ENCODE measurements around the gene COPB1. TPM values are rescaled to one million over a fixed set of nuclear protein-coding genes. Genes with fewer than 3 reads are reported as not detected.

The COPB1 gene
- total RNA-seq, 4 donors from 2014 or later: 30.7 to 91.9 (median 60.9) TPM

GRCh38 chr11:14422814-14423182 is 76.8 kb downstream of the COPB1 start:
- H3K36me3 ChIP-seq: no peaks in the 10 kb centered on the region
- no peaks in the 10 kb centered on the region for H3K9me3 ChIP-seq
- no peaks in the 10 kb centered on the region for H3K27me3 ChIP-seq
- H3K4me3 ChIP-seq: no peak overlapping the region
- intact Hi-C loops (cut with DNase I; ENCODE audit: low total_unique reads) (no loop called here), in situ Hi-C loops (cut with MboI; ENCODE audit: low pct_ligation_motif_present in 1 of 4, low pct_unique_long_range_greater_than_20kb in 1 of 4, low sequenced_read_pairs in 3 of 4) (loop anchor here in 1 of 4 donors (25.0 kb wide), 1 partner anchor 135 kb away; no protein-coding TSS in a partner anchor)
- H3K27ac ChIP-seq: peak overlapping the region; percentile 8 to 52 (median 24)
- no peak for TF ChIP-seq POLR2A (IDR thresholded peaks at IDR 0.05)
- H3K4me1 ChIP-seq: peaks cover 4 to 13% (median 9%) of the 10 kb centered on the region in 4 donors
- no peak for DNase-seq
- WGBS, 2 donors (ENCODE audit: low coverage in 1 of 2): 20 to 61% methylated on average over 1 to 2 of the region's 2 CpGs

- peak; percentile 53 to 79 (median 78) for TF ChIP-seq POLR2AphosphoS5 (IDR thresholded peaks at IDR 0.05)
- no peak for TF ChIP-seq CTCF (IDR thresholded peaks at IDR 0.05)
- no peak for TF ChIP-seq EP300 (IDR thresholded peaks at IDR 0.05; ENCODE audit: low read depth)
- TF ChIP-seq POLR2A (IDR thresholded peaks at IDR 0.05): no peak
- Histone ChIP-seq H3K4me3 (no peak overlapping the region), H3K4me1 (peaks cover 4 to 16% (median 9%) of the 10 kb centered on the region in 4 donors), H3K27me3 (no peaks in the 10 kb centered on the region), H3K27ac (peak overlapping the region; percentile 20 to 52 (median 36)), H3K36me3 (no peaks in the 10 kb centered on the region), H3K9me3 (no peaks in the 10 kb centered on the region)
- 40 to 65% methylated on average over 2 to 11 of the region's 15 CpGs for WGBS, 2 donors (ENCODE audit: low coverage in 1 of 2)
- intact Hi-C loops (cut with DNase I; ENCODE audit: low total_unique reads): no loop called here
- in situ Hi-C loops (cut with MboI; ENCODE audit: low pct_ligation_motif_present in 1 of 4, low pct_unique_long_range_greater_than_20kb in 1 of 4, low sequenced_read_pairs in 3 of 4): loop anchor here in 1 of 4 donors (25.0 kb wide), 1 partner anchor 135 kb away; no protein-coding TSS in a partner anchor
- peak; percentile 66 for DNase-seq
Measured at GRCh38 chr11:14422052-14422813, 77.4 kb downstream of the COPB1 start.

GRCh38 chr11:14420223-14420622 is 79.4 kb downstream of the COPB1 start:
- in situ Hi-C loops (cut with MboI; ENCODE audit: low pct_ligation_motif_present in 1 of 4, low pct_unique_long_range_greater_than_20kb in 1 of 4, low sequenced_read_pairs in 3 of 4): loop anchor here in 1 of 4 donors (25.0 kb wide), 1 partner anchor 133 kb away; no protein-coding TSS in a partner anchor
- TF ChIP-seq EP300 (IDR thresholded peaks at IDR 0.05; ENCODE audit: low read depth): no peak
- TF ChIP-seq POLR2A (IDR thresholded peaks at IDR 0.05): no peak
- TF ChIP-seq POLR2AphosphoS5 (IDR thresholded peaks at IDR 0.05): no peak
- no peak for TF ChIP-seq CTCF (IDR thresholded peaks at IDR 0.05)
- 93% methylated on average over 3 of the region's 3 CpGs; no CpG with 5 or more reads in 1 of the 2 donors for WGBS, 2 donors (ENCODE audit: low coverage in 1 of 2)

GRCh38 chr11:14418801-14419417 is 80.7 kb downstream of the COPB1 start:
- WGBS, 2 donors (ENCODE audit: low coverage in 1 of 2): 63 to 69% methylated on average over 6 of the region's 6 CpGs
- H3K9me3 ChIP-seq: no peaks in the 10 kb centered on the region
- no peak overlapping the region for H3K4me3 ChIP-seq
- intact Hi-C loops (cut with DNase I; ENCODE audit: low total_unique reads) (no loop called here), in situ Hi-C loops (cut with MboI; ENCODE audit: low pct_ligation_motif_present in 1 of 4, low pct_unique_long_range_greater_than_20kb in 1 of 4, low sequenced_read_pairs in 3 of 4) (loop anchor here in 1 of 4 donors (25.0 kb wide), 1 partner anchor 132 kb away; no protein-coding TSS in a partner anchor)
- TF ChIP-seq POLR2AphosphoS5 (IDR thresholded peaks at IDR 0.05) (no peak), CTCF (IDR thresholded peaks at IDR 0.05) (peak; percentile 15 to 49 (median 44))
- DNase-seq: no peak
- no peaks in the 10 kb centered on the region for H3K36me3 ChIP-seq
- peak overlapping the region in 1 of 4 donors; percentile 46 for H3K27ac ChIP-seq
- peaks cover 4 to 15% (median 9%) of the 10 kb centered on the region in 4 donors for H3K4me1 ChIP-seq
- H3K27me3 ChIP-seq: no peaks in the 10 kb centered on the region

More at GRCh38 chr11:14420223-14420622, 79.4 kb downstream of the COPB1 start:
- no peak for DNase-seq
- no peaks in the 10 kb centered on the region for H3K36me3 ChIP-seq
- no peaks in the 10 kb centered on the region for H3K9me3 ChIP-seq
- no peak overlapping the region for H3K27ac ChIP-seq
- intact Hi-C loops (cut with DNase I; ENCODE audit: low total_unique reads): no loop called here
- H3K27me3 ChIP-seq: no peaks in the 10 kb centered on the region
- peaks cover 4 to 16% (median 9%) of the 10 kb centered on the region in 4 donors for H3K4me1 ChIP-seq
- no peak overlapping the region for H3K4me3 ChIP-seq

All from transverse colon (tissue), 4 donors.